IMR-90 (cell line): ENCODE measurements around the gene NTM. TPM values are rescaled to one million over a fixed set of nuclear protein-coding genes. Genes with fewer than 3 reads are reported as not detected.
A peak's percentile ranks its signal among the peaks of the same experiment; 100 is the strongest.

Experiments used
- ATAC-seq: fragments of 200-7000 bp; cut with Tn5 transposase; 2 replicates; pipeline ENCODE4 v1.9.1; 2020; ENCODE audit warnings: low read depth, mild to moderate bottlenecking, moderate library complexity
- BruUV-seq: library from RNA; stranded (reverse); fragments of 400-500 nt; replicated peaks from 2 replicates; lab custom pipeline; 2021; lab: Mats Ljungman, UMichigan
- CTCF ChIA-PET: fragments of 300-600 bp; formaldehyde crosslinking; extraction: SDS; loops from one replicate; lab custom pipeline; 2021; ENCODE audit warnings: antibody characterized with exemption; lab: Yijun Ruan, JAX
- POLR2A ChIA-PET: fragments of 300-600 bp; sonication (Branson Sonifier 250); formaldehyde crosslinking; loops from one replicate; lab custom pipeline; 2022; ENCODE audit warnings: antibody characterized with exemption; ENCODE audit not compliant: unreplicated experiment; lab: Charles Lee
- DNase-seq: peaks from one replicate; pipeline ENCODE4 v3.0.0; 2013
- H2AFZ ChIP-seq: replicated peaks from 2 replicates; pipeline ENCODE3; 2013; ENCODE audit warnings: low read length, mild to moderate bottlenecking; ENCODE audit not compliant: poor library complexity
- H2AK5ac ChIP-seq: 2 replicates; pipeline ENCODE4 v1.6.1; 2013; ENCODE audit warnings: low read depth, low read length, inconsistent platforms
- H2AK9ac ChIP-seq: replicated peaks from 2 replicates; pipeline ENCODE3; 2013; ENCODE audit warnings: mild to moderate bottlenecking, low read depth, low read length, moderate library complexity; ENCODE audit not compliant: poor library complexity
- H2BK120ac ChIP-seq: 2 replicates; pipeline ENCODE4 v1.6.1; 2013; ENCODE audit warnings: low read depth, low read length, inconsistent platforms
- H2BK15ac ChIP-seq: 3 replicates; pipeline ENCODE4 v1.6.1; 2013; ENCODE audit warnings: low read depth, low read length, inconsistent platforms
- H2BK20ac ChIP-seq: 2 replicates; pipeline ENCODE4 v1.6.1; 2013; ENCODE audit warnings: low read depth, mild to moderate bottlenecking, inconsistent platforms, low read length, moderate library complexity
- H2BK5ac ChIP-seq: 2 replicates; pipeline ENCODE4 v1.6.1; 2013; ENCODE audit warnings: mild to moderate bottlenecking, low read depth, low read length, inconsistent platforms; ENCODE audit not compliant: poor library complexity, severe bottlenecking
- H3K14ac ChIP-seq: replicated peaks from 2 replicates; pipeline ENCODE4 v1.6.1; 2013; ENCODE audit warnings: low read depth, low read length, inconsistent platforms
- H3K18ac ChIP-seq: 2 replicates; pipeline ENCODE4 v1.6.1; 2013; ENCODE audit warnings: low read depth, low read length, control low read depth
- H3K23ac ChIP-seq: 2 replicates; pipeline ENCODE4 v1.6.1; 2013; ENCODE audit warnings: low read depth, low read length, inconsistent platforms
- H3K27ac ChIP-seq: 2 replicates; pipeline ENCODE4 v1.5.1; 2013; ENCODE audit warnings: mild to moderate bottlenecking, control low read depth, low read length; ENCODE audit not compliant: insufficient read depth
- H3K27me3 ChIP-seq: 2 replicates; pipeline ENCODE4 v1.6.1; 2013; ENCODE audit warnings: low read length; ENCODE audit not compliant: control insufficient read depth, insufficient read depth
- H3K36me3 ChIP-seq: 2 replicates; pipeline ENCODE4 v1.6.1; 2013; ENCODE audit warnings: low read length, mixed read lengths; ENCODE audit not compliant: control insufficient read depth, insufficient read depth
- H3K4ac ChIP-seq: 2 replicates; pipeline ENCODE4 v1.6.1; 2013; ENCODE audit warnings: low read depth, low read length, inconsistent platforms
- H3K4me1 ChIP-seq: 2 replicates; pipeline ENCODE4 v1.6.1; 2013; ENCODE audit warnings: low read length, mixed read lengths; ENCODE audit not compliant: control insufficient read depth, insufficient read depth
- H3K4me2 ChIP-seq: 2 replicates; pipeline ENCODE4 v1.6.1; 2013; ENCODE audit warnings: low read depth, mild to moderate bottlenecking, control low read depth, low read length, moderate library complexity
- H3K4me3 ChIP-seq: 2 replicates; pipeline ENCODE4 v1.5.1; 2013; ENCODE audit warnings: low read depth, mild to moderate bottlenecking, control low read depth, low read length, moderate library complexity; ENCODE audit not compliant: insufficient read depth
- H3K56ac ChIP-seq: 2 replicates; pipeline ENCODE4 v1.6.1; 2013; ENCODE audit warnings: low read length, inconsistent platforms; ENCODE audit not compliant: insufficient read depth; ENCODE audit errors: extremely low read depth
- H3K79me1 ChIP-seq, 2 experiments: 2 replicates each; pipeline ENCODE4 v1.6.1; 2013; ENCODE audit warnings: low read length in 2 of 2, inconsistent platforms in 1 of 2, low read depth in 1 of 2
- H3K9ac ChIP-seq: 2 replicates; pipeline ENCODE4 v1.6.1; 2013; ENCODE audit warnings: low read depth, low read length, control low read depth
- H3K9me1 ChIP-seq: 2 replicates; pipeline ENCODE4 v1.6.1; 2013; ENCODE audit warnings: low read length, inconsistent platforms; ENCODE audit not compliant: insufficient read depth
- H3K9me3 ChIP-seq: 2 replicates; pipeline ENCODE4 v1.6.1; 2013; ENCODE audit warnings: low read length; ENCODE audit not compliant: control insufficient read depth, insufficient read depth
- H4K20me1 ChIP-seq: 2 replicates; pipeline ENCODE4 v1.6.1; 2013; ENCODE audit warnings: low read length, inconsistent platforms; ENCODE audit not compliant: insufficient read depth
- H4K5ac ChIP-seq: 2 replicates; pipeline ENCODE4 v1.6.1; 2013; ENCODE audit warnings: mild to moderate bottlenecking, low read depth, low read length, control low read depth
- H4K8ac ChIP-seq, 2 experiments: 2 replicates each; pipeline ENCODE4 v1.6.1; 2013; ENCODE audit warnings: low read depth in 2 of 2, low read length in 2 of 2, control low read depth in 1 of 2, inconsistent platforms in 1 of 2
- H4K91ac ChIP-seq: 2 replicates; pipeline ENCODE4 v1.6.1; 2013; ENCODE audit warnings: low read depth, low read length, inconsistent platforms; ENCODE audit not compliant: insufficient read depth
- BHLHE40 ChIP-seq: fragments of 150-350 bp; IDR thresholded peaks from 2 replicates; pipeline ENCODE4 v1.6.1; 2016; ENCODE audit warnings: mild to moderate bottlenecking, low read depth, low read length
- MAFK ChIP-seq: IDR thresholded peaks from 2 replicates; pipeline ENCODE4 v1.6.1; 2012; ENCODE audit warnings: low read depth, low read length, improper control_type of control experiment
- POLR2A ChIP-seq: IDR thresholded peaks from 2 replicates; pipeline ENCODE4 v1.6.1; 2012; ENCODE audit warnings: mild to moderate bottlenecking, low read depth, low read length
- RAD21 ChIP-seq: IDR thresholded peaks from 2 replicates; pipeline ENCODE4 v1.6.1; 2012; ENCODE audit warnings: low read length, improper control_type of control experiment
- RCOR1 ChIP-seq: IDR thresholded peaks from 2 replicates; pipeline ENCODE4 v1.6.1; 2012; ENCODE audit warnings: mild to moderate bottlenecking, low read length, improper control_type of control experiment; ENCODE audit not compliant: insufficient replicate concordance
- RFX5 ChIP-seq: IDR thresholded peaks from 2 replicates; pipeline ENCODE4 v1.8.0; 2012; ENCODE audit warnings: low read depth, mild to moderate bottlenecking, low read length, moderate library complexity
- SMC3 ChIP-seq: fragments of 150-350 bp; IDR thresholded peaks from 2 replicates; pipeline ENCODE4 v1.6.1; 2016; ENCODE audit warnings: low read depth, mild to moderate bottlenecking, antibody characterized with exemption, low read length, moderate library complexity
- WGBS, 2 experiments: methylation state at CpG; one replicate each; pipeline versions ENCODE4 v1.1.5 to v1.1.7; 2013; ENCODE audit warnings: missing lambda C conversion rate in 2 of 2; ENCODE audit not compliant: insufficient read length in 1 of 2; ENCODE audit errors: extremely low coverage in 2 of 2; 5-methylcytosine and 5-hydroxymethylcytosine counted together
- dilution Hi-C: fragments of 300-500 bp; cut with HindIII; formaldehyde crosslinking; loops from one replicate; pipeline ENCODE4 v1.14.3; 2018; ENCODE audit warnings: low sequenced_read_pairs; ENCODE audit not compliant: unreplicated experiment
- in situ Hi-C: fragments of 300-500 bp; cut with MboI; formaldehyde crosslinking; loops from 3 replicates; pipeline ENCODE4 v1.14.3; 2019; ENCODE audit warnings: low sequenced_read_pairs, inconsistent platforms, mixed read lengths
- intact Hi-C: fragments of 100-400 bp; cut with micrococcal nuclease; formaldehyde crosslinking; loops from 2 replicates; pipeline ENCODE4 v1.10.0; 2022
- polyA plus RNA-seq, 3 experiments: library from polyadenylated mRNA; depleted of rRNA; stranded (reverse); fragments of >200 nt; gene quantifications; 2 replicates each; pipeline ENCODE4 v1.2.3, GENCODE V29; 2012; ENCODE audit warnings: low replicate concordance in 1 of 3
- total RNA-seq: library from RNA; depleted of rRNA; stranded (reverse); fragments of >200 nt; gene quantifications from 2 replicates; pipeline ENCODE4 v1.2.3, GENCODE V29; 2012
- TF ChIP-seq, protein P1 (sequence below): conservative IDR thresholded peaks from 2 replicates; pipeline ENCODE4 v1.5.1; 2012; ENCODE audit warnings: mild to moderate bottlenecking, low read depth, low read length, improper control_type of control experiment
- TF ChIP-seq, protein P2 (sequence below): fragments of 150-350 bp; IDR thresholded peaks from 2 replicates; pipeline ENCODE4 v1.6.1; 2017; ENCODE audit warnings: mild to moderate bottlenecking, antibody characterized with exemption, low read length, low read depth

The NTM gene
- total and polyA plus RNA-seq, 2 of the 4 experiments (the other 2 are of a cell fraction): 19.5 to 25.5 TPM

DNA sequence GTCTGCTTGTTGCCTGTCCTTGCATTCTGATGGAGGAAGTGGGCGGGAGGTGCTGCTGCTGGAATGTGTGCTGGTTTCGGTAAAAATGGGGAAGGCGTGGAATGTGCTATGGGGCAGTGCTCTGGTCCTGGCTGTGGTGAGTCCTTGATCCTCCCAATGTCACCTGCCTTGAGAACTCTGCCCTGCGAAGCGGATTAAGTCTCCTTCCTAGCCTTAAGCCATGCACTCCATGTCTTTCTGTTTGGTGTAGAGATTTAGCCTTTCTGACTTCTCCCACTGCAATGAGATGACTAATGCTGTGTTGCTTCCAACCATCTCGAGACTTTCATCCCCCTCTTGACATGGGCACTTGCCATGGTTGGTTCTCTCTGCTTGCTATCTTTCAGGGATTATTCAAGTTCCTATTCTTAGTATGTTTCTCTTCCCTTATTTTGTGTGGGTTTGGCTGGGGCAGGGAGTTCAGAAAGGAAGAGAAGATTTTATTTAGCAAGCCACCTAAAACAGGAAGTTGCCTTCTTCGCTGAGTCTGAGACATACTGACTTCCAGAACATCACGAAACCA, 687.9 kb downstream of the NTM start (continued):
- TF ChIP-seq, protein P1, sequence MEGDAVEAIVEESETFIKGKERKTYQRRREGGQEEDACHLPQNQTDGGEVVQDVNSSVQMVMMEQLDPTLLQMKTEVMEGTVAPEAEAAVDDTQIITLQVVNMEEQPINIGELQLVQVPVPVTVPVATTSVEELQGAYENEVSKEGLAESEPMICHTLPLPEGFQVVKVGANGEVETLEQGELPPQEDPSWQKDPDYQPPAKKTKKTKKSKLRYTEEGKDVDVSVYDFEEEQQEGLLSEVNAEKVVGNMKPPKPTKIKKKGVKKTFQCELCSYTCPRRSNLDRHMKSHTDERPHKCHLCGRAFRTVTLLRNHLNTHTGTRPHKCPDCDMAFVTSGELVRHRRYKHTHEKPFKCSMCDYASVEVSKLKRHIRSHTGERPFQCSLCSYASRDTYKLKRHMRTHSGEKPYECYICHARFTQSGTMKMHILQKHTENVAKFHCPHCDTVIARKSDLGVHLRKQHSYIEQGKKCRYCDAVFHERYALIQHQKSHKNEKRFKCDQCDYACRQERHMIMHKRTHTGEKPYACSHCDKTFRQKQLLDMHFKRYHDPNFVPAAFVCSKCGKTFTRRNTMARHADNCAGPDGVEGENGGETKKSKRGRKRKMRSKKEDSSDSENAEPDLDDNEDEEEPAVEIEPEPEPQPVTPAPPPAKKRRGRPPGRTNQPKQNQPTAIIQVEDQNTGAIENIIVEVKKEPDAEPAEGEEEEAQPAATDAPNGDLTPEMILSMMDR: no peak

DNA sequence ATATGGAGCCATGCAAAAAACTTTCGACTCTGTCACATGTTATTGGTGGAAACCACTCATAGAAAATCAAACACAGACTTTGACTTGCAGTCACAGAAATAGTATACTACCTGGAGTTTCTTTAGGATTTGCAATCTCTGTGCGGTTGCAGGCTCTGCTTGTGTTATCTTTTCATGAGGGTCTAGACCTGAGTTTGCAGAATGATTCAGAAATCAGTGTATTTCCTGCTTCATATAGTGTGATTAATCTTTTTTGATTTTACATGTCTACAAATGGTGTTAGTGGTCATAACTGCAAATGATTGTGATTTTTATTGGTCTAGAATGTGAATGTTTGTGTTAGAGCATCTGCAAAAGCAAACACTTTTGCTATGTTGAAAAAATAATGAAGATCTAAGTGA, 690.2 kb downstream of the NTM start:
- Histone ChIP-seq H3K27ac (no peak overlapping the region), H3K79me1 (peaks cover 17 to 52% of the 10 kb centered on the region in 2 experiments; a peak in 3 of 4 replicates), H3K9ac (no peak overlapping the region), H3K4me2 (no peak overlapping the region), H3K14ac (peak overlapping the region; percentile 66), H3K9me3 (no peaks in the 10 kb centered on the region), H3K18ac (peak overlapping the region; percentile 37; the same call in 1 of the 2 replicates), H3K23ac (no peak overlapping the region; the same call in 1 of the 2 replicates), H2AFZ (no peak overlapping the region), H3K56ac (no peak overlapping the region), H3K36me3 (no peaks in the 10 kb centered on the region), H3K4me1 (peaks cover 40% of the 10 kb centered on the region), H2BK20ac (peak overlapping the region; percentile 87), H4K20me1 (no peaks in the 10 kb centered on the region), H2AK5ac (0 out of 2 replicates have a peak overlapping the region, but pooled peaks have one; percentile 91), H2BK120ac (peak overlapping the region; percentile 90), H3K4me3 (no peak overlapping the region), H3K27me3 (no peaks in the 10 kb centered on the region), H2BK15ac (peak overlapping the region; percentile 63; the same call in 2 of the 3 replicates), H2AK9ac (no peak overlapping the region), H3K4ac (peak overlapping the region; percentile 84; the same call in 1 of the 2 replicates), H4K5ac (no peak overlapping the region), H3K9me1 (peaks cover 34% of the 10 kb centered on the region), H4K91ac (peak overlapping the region; percentile 84; the same call in 1 of the 2 replicates), H4K8ac (peak overlapping the region; percentile 33 to 62; a peak in 1 of 4 replicates), H2BK5ac (peak overlapping the region; percentile 4)
- POLR2A ChIA-PET: no interaction called here
- peak; percentile 23 for DNase-seq
- intact Hi-C loops: loop anchor here (5.0 kb wide), 1 partner anchor 148 kb away; no protein-coding TSS in a partner anchor
- in situ Hi-C loops: loop anchor here (25.0 kb wide), 1 partner anchor 1648 kb away; no protein-coding TSS in a partner anchor
- no CpG with 5 or more reads among the region's 2 CpGs for WGBS, 2 experiments
- CTCF ChIA-PET: no interaction called here
- dilution Hi-C loops: no loop called here
- BruUV-seq: no TSS peak
- TF ChIP-seq RAD21 (no peak), RFX5 (no peak), MAFK (no peak), BHLHE40 (no peak), SMC3 (no peak), RCOR1 (no peak), POLR2A (no peak)
- TF ChIP-seq, protein P2, sequence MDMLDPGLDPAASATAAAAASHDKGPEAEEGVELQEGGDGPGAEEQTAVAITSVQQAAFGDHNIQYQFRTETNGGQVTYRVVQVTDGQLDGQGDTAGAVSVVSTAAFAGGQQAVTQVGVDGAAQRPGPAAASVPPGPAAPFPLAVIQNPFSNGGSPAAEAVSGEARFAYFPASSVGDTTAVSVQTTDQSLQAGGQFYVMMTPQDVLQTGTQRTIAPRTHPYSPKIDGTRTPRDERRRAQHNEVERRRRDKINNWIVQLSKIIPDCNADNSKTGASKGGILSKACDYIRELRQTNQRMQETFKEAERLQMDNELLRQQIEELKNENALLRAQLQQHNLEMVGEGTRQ: no peak
- no peak for ATAC-seq
